Breast epithelium (tissue), 4 donors: Measurements from ENCODE around the gene LRRC4C. TPM values are rescaled to one million over a fixed set of nuclear protein-coding genes. Genes with fewer than 3 reads are reported as not detected.
"Not testable (repeated sequence)": the region's sequence is repeated elsewhere in the genome, so short reads cannot be mapped to it uniquely, and the experiment has no call there.

Source experiments
- DNase-seq, 2 donors: peaks; one replicate each; pipeline ENCODE4 v3.0.0-alpha.2; 2019; ENCODE audit warnings: low spot score in 2 of 2
- H3K27ac ChIP-seq, 2 donors: fragments of 200-600 bp; sonication (generic) in 1 of 2; one replicate each; pipeline ENCODE4 v1.5.1; 2016 to 2019; ENCODE audit warnings: mild to moderate bottlenecking in 1 of 2
- H3K27me3 ChIP-seq, 2 donors: fragments of 200-600 bp; sonication (generic) in 1 of 2; one replicate each; pipeline versions ENCODE4 v1.5.1 to v1.6.0; 2017 to 2019; ENCODE audit warnings: control low read depth in 1 of 2, mild to moderate bottlenecking in 1 of 2
- H3K36me3 ChIP-seq: fragments of 200-600 bp; one replicate; pipeline ENCODE4 v1.5.1; 2019
- H3K4me1 ChIP-seq, 2 donors: fragments of 200-600 bp; sonication (generic); one replicate each; pipeline ENCODE4 v1.5.1; 2016 to 2019; ENCODE audit warnings: control low read depth in 1 of 2
- H3K4me3 ChIP-seq, 3 donors: fragments of 200-600 bp; sonication (generic); 1 replicate in 2 of 3; 2 replicates in 1 of 3; pipeline ENCODE4 v1.5.1; 2016 to 2019; ENCODE audit warnings: mild to moderate bottlenecking in 3 of 3, moderate library complexity in 2 of 3
- H3K9me3 ChIP-seq, 2 donors: fragments of 200-600 bp; sonication (generic) in 1 of 2; one replicate each; pipeline ENCODE4 v1.5.1; 2016 to 2019; ENCODE audit warnings: control low read depth in 1 of 2
- CTCF ChIP-seq, 3 donors: fragments of 450-650 bp; IDR thresholded peaks; one replicate each; pipeline ENCODE4 v1.5.1; 2016 to 2017; ENCODE audit warnings: antibody characterized with exemption in 3 of 3, mild to moderate bottlenecking in 3 of 3, moderate library complexity in 3 of 3
- POLR2A ChIP-seq: fragments of 450-650 bp; IDR thresholded peaks from one replicate; pipeline ENCODE4 v1.6.1; 2016; ENCODE audit warnings: antibody characterized with exemption, mild to moderate bottlenecking, moderate library complexity
- POLR2AphosphoS5 ChIP-seq, 3 donors: sonication (generic); formaldehyde crosslinking; IDR thresholded peaks; one replicate each; pipeline ENCODE4 v1.6.1; 2017; ENCODE audit warnings: antibody characterized with exemption in 3 of 3
- intact Hi-C: fragments of 100-400 bp; cut with DNase I; formaldehyde crosslinking; loops from one replicate; pipeline ENCODE4 v1.15.1; 2023; ENCODE audit warnings: low total_unique reads
- total RNA-seq, 3 donors: library from RNA; depleted of rRNA; stranded (reverse); fragments of >200 nt; gene quantifications; one replicate each; pipeline ENCODE4 v1.1.0, GENCODE V29; 2016

The LRRC4C gene
- total RNA-seq, 3 donors from 2014 or later = 2.9 to 15.4 (median 6.6) TPM

DNA sequence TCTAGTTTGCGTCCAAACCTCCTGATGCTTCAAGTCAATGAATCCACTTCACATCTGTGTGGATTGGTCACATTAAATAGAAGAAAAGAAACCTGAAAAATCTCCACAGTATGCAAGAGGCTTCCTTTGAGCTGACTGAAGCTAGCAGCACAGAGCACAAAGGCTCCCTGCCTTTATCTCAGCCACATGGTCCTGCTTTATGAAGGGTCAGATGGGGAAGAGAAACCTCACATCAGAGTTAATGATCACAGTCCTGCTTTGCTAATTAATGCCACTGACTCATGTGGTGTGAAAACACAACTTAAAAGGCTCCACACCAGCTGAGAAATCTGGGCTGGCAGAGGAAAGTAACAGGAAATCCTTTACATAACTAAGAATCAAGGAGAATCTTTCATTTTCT is 1291.0 kb downstream of the LRRC4C start:
- DNase-seq = no peak
- peaks cover 0 to 11% of the 10 kb centered on the region in 2 donors for H3K9me3 ChIP-seq
- intact Hi-C loops = loop anchor here (5.0 kb wide), 1 partner anchor 1109 kb away; no protein-coding TSS in a partner anchor
- H3K4me3 ChIP-seq = no peak overlapping the region
- no peaks in the 10 kb centered on the region for H3K36me3 ChIP-seq
- no peaks in the 10 kb centered on the region for H3K27me3 ChIP-seq
- TF ChIP-seq CTCF (IDR thresholded peaks at IDR 0.05) = no peak
- TF ChIP-seq POLR2AphosphoS5 (IDR thresholded peaks at IDR 0.05) = no peak
- no peak for TF ChIP-seq POLR2A
- H3K27ac ChIP-seq = no peak overlapping the region
- H3K4me1 ChIP-seq = no peaks in the 10 kb centered on the region

- not testable (repeated sequence) for H3K36me3 ChIP-seq, H3K27ac ChIP-seq, H3K4me1 ChIP-seq, H3K4me3 ChIP-seq, H3K27me3 ChIP-seq, DNase-seq
- H3K9me3 ChIP-seq = peaks cover 0 to 11% of the 10 kb centered on the region in 2 donors
- intact Hi-C loops = loop anchor here (5.0 kb wide), 1 partner anchor 1109 kb away; no protein-coding TSS in a partner anchor
Observed at GRCh38 chr11:40167805-40168204, 1291.6 kb downstream of the LRRC4C start.

DNA sequence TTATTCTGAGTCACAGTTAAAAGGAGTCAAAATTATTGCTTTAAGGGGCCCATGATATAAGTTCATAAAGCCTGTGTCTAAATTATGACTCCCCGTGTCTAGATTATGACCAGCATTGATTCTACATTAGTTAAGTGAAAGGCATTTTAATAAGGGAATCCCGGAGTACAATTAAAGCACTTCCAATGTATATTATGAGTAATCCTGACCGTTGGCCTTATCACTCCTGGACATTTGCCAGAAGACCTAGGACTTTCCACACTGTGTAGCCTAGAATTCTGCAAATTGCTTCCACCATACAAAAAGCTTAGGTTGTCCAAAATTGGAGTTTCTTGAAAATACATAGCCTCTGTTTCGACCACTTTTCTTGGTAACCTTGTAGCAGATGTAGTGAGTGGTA is 1292.6 kb downstream of the LRRC4C start:
- no peaks in the 10 kb centered on the region for H3K36me3 ChIP-seq
- no peak overlapping the region for H3K27ac ChIP-seq
- no peak for TF ChIP-seq POLR2AphosphoS5 (IDR thresholded peaks at IDR 0.05)
- no peak for TF ChIP-seq CTCF (IDR thresholded peaks at IDR 0.05)
- no peak for TF ChIP-seq POLR2A
- intact Hi-C loops = loop anchor here (5.0 kb wide), 1 partner anchor 1110 kb away; no protein-coding TSS in a partner anchor
- no peaks in the 10 kb centered on the region for H3K4me1 ChIP-seq
- H3K27me3 ChIP-seq = no peaks in the 10 kb centered on the region
- no peak overlapping the region for H3K4me3 ChIP-seq
- DNase-seq = no peak
- H3K9me3 ChIP-seq = peaks cover 0 to 11% of the 10 kb centered on the region in 2 donors

DNA sequence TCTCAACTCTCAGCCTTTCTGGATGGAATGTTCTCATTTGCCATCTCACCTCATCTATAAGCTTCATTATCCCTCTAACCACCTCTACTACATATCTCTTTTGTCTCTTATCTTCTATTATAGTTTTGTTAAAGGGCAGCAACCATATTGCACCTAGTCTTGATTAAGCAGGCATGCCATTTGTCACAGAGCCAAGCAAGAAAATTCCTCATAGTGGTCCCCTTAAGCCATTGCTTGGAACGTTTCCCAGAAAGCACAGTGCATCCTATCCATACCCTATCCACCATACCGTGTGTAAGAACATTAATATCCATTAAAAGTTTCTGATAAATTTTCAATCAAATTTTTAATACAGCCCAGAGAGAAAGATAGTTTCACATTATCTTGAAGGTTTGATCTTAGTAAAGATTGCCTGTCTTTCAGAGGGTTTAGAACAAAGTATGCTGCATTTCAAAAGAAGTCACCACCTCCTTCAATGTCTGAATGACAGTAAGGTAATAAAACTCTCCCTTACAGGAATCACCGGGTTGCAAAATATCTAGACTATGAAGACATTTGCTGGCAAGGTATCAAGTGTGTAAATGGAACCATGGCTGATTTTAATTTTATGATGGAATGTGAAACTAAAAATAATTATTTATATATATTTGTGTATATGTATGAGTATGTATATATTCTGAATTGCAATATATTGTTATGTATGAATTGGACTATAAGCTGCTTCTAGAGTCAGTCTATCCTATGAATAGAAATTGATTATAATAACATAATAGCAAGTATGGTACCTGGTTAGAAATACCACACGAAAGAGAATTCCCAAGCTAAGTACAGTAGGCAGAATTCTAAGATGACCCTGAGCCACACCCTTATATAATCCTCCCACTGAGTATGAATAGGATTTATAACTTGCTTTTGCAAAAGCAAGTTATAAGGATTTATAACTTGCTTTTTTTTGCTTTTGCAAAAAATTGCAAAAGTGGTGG is 1296.3 kb downstream of the LRRC4C start:
- Histone ChIP-seq H3K4me3 (no peak overlapping the region), H3K9me3 (peaks cover 0 to 11% of the 10 kb centered on the region in 2 donors), H3K27me3 (no peaks in the 10 kb centered on the region), H3K36me3 (no peaks in the 10 kb centered on the region), H3K27ac (no peak overlapping the region), H3K4me1 (no peaks in the 10 kb centered on the region)
- intact Hi-C loops = no loop called here
- no peak for TF ChIP-seq CTCF (IDR thresholded peaks at IDR 0.05)
- no peak for DNase-seq

DNA sequence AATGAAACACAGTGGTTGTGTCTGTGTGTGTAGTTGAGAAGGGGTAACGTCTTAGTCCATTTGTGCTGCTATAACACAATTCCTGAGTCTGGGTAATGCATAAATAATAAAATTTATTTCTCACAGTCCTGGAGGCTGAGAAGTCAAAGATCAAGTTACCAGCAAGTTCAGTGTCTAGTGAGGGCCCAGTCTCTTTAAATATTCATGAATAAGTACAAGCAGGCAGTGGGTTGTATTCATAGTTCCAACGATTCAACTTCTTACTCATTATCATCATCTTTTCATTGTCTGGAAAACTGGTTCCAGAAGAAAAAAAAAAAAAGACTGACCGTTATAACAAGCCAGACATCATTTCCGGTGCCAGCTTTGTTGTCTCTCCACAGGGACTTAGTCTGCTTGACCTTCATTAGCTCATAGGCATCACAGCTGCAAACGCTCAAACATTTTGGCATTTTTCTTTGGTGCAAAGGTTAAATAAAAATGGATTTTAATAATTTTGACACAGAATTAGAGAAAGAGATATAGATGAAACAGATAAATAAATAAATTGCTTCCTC is 1297.5 kb downstream of the LRRC4C start:
- Histone ChIP-seq H3K36me3 (no peaks in the 10 kb centered on the region), H3K4me3 (no peak overlapping the region), H3K9me3 (peaks cover 0 to 11% of the 10 kb centered on the region in 2 donors), H3K27ac (no peak overlapping the region), H3K4me1 (no peaks in the 10 kb centered on the region), H3K27me3 (no peaks in the 10 kb centered on the region)
- no peak for TF ChIP-seq POLR2AphosphoS5 (IDR thresholded peaks at IDR 0.05)
- TF ChIP-seq CTCF (IDR thresholded peaks at IDR 0.05) = no peak
- no peak for TF ChIP-seq POLR2A
- intact Hi-C loops = no loop called here
- DNase-seq = no peak
